Measurements from ENCODE around the gene NRN1L.

NRN1L gene

GRCh38 chr16:67919622-67920221, 35.0 kb downstream of the NRN1L start:
- DNase-seq = no peak

DNA sequence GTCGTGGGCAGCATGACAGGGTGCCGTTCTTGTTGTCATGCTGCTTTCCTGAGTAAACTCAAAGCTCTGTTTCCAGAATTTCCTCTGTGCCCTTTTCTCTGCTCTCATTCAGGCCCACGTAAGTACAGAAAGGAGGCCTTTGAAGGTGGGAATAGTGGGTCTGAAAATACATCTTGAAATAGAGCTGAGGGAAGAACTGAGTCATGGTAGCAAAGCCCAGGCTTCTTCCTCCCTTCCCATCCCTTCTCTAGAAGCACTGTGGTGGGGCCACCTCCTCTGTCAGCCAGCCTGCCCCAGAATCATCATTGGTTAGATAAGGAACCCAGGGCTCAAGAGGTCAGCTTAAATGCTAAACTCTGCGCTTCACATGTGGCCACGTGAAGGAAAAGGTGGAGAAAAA, 37.5 kb downstream of the NRN1L start:
- no peak for DNase-seq

- DNase-seq = no peak
These were observed 38.1 kb downstream of the NRN1L start for GRCh38 chr16:67922740-67923139.

DNA sequence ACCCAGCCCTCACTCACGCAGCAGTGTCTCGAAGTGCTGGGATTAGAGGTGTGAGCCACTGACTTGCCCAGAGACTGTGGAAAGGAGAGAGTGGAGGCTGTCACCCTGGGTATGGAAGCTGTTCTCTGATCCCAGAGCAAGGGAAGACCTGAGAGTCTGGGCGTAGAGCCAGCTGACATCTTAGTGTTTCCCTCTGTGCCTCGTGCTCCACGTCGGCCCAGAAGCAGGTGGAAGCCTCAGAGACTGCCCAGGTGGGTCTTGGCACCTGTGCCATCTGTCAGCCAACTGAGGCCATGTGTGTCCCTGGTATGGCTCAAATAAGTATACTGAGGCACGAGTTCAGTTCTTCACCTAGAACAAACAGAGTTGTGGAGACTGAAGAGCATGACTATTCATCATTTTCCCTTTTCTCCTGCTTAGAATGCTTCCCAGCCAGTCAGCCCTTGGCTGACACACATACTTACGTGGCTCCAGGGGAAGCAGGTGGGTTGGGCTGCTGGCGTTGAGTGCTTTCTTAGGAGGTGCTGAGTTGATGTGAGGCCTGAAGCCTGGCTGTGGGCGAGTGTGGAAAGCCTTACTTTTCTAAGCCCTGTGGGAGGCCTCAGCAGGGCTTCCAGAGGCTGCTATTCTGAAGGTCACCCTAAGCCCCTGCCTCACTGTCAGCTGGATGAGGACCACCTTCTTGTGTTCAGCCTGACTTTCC, 38.9 kb downstream of the NRN1L start:
- DNase-seq = no peak

DNA sequence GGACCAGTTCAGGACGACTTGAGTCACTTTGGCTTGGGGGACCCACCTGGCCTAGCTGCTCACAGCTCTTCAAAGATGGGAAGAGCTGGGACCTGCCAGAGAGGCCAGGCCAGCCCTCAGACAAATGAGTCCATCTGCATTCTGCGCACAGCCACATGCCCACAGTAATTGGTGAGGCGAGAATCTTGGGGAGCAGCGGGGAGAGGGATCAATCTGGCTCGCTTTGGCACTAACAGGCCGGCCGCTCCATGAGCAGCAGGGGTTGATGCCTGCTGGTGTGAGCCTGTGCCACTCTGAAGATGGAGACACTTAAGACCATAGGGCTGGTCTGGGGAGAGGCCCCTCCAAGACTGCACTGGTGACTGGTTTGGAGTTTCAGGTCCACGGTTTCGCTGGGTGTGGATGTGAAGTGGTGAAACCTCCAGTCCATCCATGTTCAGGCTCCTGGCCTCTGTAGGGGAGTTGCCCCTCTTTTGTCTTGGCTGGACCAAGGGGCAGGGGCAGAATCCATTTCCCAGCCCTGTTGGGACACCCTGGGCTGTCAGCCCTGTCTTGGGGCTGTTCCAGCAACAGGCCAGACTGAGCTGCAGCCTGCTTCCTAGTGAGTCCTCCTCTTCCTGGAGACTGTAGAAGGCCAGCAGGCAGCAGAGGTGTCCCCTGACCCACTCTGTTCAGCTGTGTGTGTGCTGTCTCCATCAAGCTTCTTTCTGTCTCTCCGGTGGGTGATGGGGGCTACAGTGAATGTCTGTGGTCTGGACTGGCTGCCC, 39.6 kb downstream of the NRN1L start:
- DNase-seq = no peak

DNA sequence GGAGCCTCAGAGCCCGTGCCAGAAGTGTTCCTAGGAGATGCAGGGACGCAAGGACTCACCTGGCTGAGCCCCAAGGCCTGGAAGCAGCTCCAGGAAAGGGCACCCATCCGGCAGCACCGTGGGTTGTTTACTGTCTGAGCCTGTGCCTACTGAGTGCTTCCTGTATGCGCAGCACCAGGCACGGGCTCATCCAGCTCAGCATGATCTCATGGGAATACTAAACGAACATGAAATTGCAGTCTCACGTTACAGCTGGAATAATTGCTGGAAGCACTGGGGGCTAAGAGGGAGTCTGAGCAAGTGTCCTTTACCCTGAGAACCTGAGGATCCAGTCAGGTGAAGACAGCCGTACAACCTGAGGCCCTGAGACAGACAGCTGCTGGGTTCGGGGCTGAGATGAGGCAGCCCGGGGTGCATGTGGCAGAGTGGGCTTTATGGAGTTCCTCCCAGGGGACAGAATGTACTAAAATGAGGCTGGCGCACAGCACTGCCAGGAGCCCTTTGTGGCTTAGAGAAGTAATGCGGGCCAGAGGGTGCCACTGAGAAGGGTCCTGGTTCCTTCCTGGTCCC, 41.6 kb downstream of the NRN1L start:
- DNase-seq = no peak

GRCh38 chr16:67927131-67927941, 42.7 kb downstream of the NRN1L start:
- no peak for DNase-seq

- no peak for DNase-seq
These were observed 43.5 kb downstream of the NRN1L start for GRCh38 chr16:67928147-67928546.

GRCh38 chr16:67928561-67929364, 44.1 kb downstream of the NRN1L start:
- DNase-seq = peak; percentile 41

DNA sequence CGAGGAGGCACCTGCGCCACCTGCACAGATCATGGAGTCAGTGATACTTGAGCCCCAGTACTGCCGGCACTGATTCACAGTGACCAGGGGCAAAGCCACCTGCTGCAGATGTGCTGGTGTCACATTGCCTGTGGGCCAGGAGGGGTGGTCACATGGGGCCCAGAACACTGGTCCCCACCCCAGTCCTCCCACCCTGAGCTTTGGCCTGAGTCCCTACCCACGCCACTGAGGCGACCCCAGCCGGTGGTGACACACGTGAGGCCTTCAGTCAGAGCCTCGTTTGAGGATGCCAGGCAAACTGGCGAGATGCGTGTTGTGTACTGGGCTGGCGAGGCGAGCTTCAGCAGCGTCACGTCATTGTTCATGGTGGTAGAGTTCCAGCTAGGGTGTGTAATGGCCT, 45.5 kb downstream of the NRN1L start:
- no peak for DNase-seq

GRCh38 chr16:67930678-67931211, 46.1 kb downstream of the NRN1L start:
- DNase-seq = no peak

DNA sequence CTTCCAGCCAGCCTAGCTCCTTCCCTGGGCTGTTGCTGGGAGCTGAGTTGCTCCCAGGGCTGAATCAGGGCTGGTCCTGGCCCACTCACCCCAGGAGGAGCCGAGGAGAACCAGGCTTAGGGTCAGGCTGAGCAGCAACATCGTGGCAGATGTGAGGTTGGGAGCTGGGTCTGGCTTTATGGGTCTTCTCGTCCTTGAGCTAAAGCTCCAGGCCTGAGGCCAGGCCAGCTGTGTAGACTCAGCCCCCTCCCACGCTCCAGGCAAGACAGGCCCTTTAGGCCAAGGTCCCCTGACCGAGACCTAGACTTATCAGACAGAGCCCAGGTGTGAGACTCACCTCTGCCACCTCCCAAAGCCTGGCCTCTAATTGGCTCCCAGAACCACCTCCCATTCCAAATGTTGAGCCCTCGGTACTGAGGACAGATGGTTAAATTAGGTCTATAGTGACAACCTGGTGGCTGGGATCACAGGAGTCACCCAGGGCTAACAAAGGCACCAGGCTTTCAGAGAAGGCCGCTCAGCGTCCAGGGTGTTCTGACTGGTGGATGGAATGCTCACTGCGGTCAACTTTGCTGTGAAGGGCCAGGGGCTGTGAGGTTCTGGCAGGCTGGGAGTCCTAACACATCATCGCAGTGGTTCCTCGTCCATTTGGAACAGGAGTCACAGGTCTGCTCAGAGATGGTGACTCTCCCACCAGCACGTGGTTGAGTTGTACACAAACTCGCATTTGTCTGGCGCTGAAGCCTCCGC, 47.2 kb downstream of the NRN1L start, which contains the start of gene CTRL:
CTRL (minus strand) TSS at position 151 of the 750 bp plus-strand sequence; CDS start at position 141, 10 bp downstream.
- DNase-seq = no peak

DNA sequence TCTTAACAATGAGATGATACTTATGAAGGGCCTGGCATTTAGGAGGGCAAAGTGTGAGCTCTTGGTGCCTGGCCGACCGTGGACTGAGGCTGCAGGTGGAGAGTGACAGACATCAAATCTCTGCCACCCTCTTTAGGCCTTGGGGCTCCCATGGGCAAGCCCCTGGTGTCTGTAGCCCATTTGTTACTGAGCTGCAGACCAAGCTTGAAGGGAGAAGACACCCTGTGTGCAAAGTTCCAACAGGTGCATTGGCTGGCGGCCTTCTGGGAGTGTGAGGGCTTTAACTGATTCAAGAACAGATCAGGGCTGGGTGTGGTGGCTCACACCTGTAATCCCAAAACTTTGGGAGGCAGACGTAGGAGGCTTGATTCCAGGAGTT, 47.8 kb downstream of the NRN1L start:
- no peak for DNase-seq

DNA sequence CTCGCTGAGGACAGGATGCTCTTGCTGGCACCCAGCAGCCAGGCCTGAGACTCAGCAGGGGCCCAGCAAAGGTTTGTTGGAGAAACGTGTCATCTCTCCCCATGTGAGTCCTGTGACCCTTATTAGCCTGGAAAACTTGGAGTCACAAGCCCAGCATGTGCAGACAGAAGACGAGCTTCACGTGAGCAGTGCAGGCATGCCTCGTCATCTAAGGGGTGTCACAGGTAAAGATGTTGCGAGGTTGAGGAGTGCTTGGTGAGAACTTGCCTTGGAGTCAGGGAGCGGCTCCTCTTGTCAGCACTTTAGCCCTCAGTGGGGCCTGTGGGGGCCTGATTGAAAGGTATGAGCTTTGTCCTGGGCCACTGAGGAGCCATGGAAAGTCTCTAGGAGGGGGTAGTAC, 49.1 kb downstream of the NRN1L start:
- no peak for DNase-seq

- DNase-seq = no peak
These were observed 49.8 kb downstream of the NRN1L start for GRCh38 chr16:67934306-67935100.

- DNase-seq = no peak
These were observed 50.4 kb downstream of the NRN1L start for GRCh38 chr16:67935101-67935401.

DNA sequence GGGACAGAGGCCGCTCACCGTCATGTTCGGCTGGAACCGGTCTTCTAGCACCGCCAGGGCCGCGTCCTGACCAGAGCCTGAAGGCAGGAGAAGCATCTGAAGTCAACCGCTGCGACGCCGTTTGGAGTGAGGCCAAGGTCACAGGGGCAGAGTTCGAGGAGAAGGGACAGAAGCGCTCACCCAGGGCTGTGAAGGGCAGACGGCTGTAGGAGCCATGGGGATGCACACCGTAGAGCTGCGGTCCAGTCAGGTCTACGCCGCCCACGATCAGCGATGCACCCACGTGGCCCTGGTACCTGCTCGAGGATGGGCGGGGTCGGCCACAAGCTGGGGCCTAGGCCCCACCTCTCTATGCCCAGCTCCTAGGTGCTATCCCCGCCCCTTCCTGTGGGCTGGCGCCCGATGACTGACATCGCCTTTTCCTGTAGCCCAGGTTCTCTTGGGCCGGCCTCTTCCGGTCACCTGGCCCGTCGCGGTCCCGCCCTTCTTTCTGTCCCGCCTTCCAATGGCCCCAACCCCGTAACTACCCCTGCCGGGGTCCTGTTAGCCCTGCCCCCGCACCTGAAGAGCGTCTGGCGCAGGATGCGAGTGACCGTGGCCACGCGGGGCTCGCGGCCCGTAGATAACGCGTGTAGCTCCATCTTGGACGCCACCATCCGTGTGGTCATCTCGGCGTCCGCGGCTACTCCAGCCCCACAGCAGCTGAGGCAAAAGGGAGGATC, 50.9 kb downstream of the NRN1L start:
- peak; percentile 89 for DNase-seq

Measured in fibroblast of skin of abdomen (primary cell).